HG03521 (cell line): ENCODE results near the gene UTP14A.

Source experiments
- ATAC-seq: cut with Tn5 transposase; IDR thresholded peaks from one replicate; pipeline ENCODE4 v1.9.1; 2021; ENCODE audit warnings: mild to moderate bottlenecking, moderate library complexity; ENCODE audit not compliant: unreplicated experiment

UTP14A gene

DNA sequence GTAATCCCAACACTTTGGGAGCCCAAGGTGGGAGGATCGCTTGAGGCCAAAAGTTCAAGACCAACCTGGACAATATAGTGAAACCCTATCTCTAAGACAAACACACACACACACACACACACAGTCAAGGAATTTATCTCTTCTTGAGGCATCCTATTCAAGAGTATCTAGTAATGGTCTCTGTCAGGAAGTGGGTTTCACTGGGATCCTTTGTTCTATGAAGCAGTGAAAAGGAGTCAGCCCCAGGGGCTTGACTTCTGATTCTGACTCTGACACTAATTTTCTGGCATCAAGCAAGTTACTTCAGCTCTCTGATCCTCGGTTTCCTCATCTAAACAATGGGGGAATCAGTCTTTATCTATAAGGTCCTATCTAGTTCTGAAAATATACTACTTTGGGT is 34.8 kb downstream of the UTP14A start:
- no peak for ATAC-seq

- ATAC-seq: no peak
Observed at GRCh38 chrX:129945131-129945530, 39.2 kb downstream of the UTP14A start.

- no peak for ATAC-seq
Observed at GRCh38 chrX:129953334-129953648, 47.3 kb downstream of the UTP14A start.

DNA sequence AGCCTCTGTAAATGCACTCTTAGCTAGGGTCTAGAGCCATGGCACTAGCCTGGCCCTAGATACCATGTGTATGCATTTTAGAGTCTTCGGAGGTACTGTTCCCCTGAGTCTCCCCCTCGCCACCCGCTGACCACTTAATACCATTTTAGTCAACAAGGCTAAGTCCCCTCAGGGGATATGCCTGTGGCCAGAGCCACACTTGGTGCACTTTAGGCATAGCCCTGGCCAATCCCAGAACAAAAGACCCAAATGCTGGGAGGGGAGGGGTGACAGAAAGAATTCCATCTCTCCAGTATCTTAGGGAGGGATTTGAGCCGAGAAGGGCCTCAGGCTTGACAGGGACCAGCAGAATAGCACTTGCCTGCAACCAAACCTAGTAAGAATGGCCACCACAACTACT is 47.9 kb downstream of the UTP14A start:
- ATAC-seq: no peak

- no peak for ATAC-seq
Observed at GRCh38 chrX:129954804-129955203, 48.8 kb downstream of the UTP14A start.

- ATAC-seq: no peak
Observed at GRCh38 chrX:129955682-129956081, 49.7 kb downstream of the UTP14A start.

GRCh38 chrX:129956145-129956544 is 50.2 kb downstream of the UTP14A start:
- no peak for ATAC-seq

DNA sequence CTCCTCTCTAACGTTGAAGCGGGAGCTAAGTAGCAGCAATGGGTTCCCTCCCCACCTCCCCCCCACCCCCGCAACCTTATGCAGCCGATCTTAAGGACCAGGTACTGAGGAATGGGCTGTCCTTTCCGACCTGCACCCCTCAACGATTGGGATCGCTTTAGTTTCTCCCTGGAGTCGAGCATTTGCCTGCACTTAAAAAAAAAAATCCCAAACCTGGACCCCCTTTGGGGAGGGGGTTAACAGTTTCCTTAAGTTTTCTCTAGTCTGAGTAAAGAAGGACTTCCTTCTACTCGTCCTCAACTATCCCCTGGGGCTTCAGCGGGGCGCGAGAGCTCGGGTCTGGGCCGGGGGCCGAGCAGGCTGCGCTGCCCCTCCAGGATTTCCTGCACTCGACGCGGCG is 50.8 kb downstream of the UTP14A start:
- ATAC-seq: no peak

GRCh38 chrX:129957241-129958082 is 51.5 kb downstream of the UTP14A start:
- peak; percentile 64 for ATAC-seq

GRCh38 chrX:129958083-129958465 is 52.1 kb downstream of the UTP14A start:
- no peak for ATAC-seq

- no peak for ATAC-seq
Observed at GRCh38 chrX:129958814-129959492, 53.0 kb downstream of the UTP14A start.

GRCh38 chrX:129959493-129959832 is 53.5 kb downstream of the UTP14A start:
- ATAC-seq: no peak

DNA sequence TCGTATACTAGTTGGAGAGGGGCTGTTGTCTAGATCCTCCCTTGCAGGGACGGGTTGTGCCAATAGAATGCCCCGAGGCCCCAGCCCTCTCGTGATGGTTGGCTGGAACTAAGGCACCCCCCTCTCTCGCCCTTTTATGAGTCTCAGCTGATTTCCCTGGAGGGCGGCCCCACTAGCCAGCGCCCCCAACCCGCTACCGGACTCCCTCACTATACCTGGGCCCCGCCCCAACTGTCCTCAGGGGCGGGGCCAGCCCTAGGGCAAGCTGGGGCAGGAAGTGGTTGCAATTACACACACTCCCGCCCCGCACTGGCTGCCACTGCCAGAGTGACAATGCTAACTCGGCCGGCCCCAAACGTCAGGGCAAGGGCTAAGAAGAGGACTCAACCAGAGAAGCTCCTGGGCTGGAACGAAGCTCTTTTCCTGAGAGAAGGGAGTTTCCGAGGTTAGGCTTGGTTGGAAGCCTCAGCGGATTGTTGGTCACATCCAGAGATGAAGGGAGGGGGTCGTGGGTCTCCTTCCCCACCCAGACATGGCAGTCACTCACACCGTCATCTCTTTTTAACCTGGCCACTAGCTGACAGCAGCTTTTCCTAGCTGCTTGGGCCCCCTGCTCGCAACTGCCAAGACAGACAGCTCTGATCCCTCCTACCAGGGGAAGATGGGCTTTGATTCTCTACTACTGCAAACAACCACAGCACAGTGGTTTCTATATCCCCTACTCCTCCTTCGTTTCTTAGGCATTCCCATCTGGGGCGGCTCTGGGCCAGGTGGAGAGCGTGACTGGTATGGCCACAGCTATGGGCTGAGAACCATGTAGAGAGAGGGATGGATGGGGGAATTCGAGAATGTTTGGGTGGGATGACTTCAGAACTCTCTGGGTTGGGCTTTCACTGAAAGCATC is 55.5 kb downstream of the UTP14A start:
- ATAC-seq: peak; percentile 92

DNA sequence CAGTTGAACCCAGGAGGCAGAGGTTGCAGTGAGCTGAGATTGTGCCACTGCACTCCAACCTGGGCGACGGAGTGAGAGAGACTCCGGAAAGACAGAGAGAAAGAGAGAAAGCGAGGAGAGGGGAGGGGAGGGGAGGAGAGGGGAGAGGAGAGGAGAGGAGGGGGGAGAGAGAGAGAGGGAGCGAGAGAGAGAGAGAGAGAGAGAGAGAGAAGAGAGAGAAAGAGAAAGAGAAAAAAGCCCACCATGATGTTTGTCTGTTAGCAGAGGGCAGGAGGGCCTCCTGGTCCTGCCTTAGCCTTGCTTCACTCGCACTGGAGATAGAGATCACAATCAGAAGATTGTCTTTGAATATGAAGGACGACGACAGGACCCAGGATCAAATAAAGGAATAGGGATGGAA is 57.8 kb downstream of the UTP14A start:
- no peak for ATAC-seq

DNA sequence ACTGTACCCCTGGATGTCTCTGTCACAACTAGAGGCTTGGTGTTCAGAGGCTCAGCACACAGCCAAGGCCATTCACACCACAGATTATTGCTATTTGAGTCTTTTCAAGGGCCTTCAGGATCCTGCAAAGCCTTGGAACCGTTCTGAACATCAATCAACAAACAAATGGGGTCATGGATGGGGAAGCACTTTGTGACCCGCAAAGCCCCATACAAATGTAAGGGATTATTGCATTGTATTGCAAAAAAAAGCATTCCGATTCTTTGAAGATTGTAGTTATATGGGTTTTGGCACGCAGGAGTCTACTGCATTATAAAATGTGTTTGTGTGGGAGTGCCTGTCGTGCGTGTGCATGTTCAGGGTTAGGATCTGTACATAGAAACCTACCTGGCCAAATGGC is 59.2 kb downstream of the UTP14A start:
- ATAC-seq: no peak

DNA sequence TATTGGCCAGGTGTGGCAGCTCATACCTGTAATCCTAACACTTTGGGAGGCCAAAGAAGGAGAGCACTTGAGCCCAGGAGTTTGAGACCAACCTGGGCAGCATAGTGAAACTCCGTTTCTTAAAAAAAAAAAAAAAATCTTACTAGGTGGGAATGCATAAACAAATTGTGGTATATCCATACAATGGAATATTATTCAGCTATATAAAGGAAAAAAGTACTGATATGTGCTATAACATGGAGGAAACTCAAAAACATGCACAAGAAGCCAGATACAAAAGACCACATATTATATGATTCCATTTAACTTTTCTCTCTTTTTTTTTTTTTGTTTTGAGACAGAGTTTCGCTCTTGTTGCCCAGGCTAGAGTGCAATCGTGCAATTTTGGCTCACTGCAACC is 63.0 kb downstream of the UTP14A start:
- no peak for ATAC-seq

DNA sequence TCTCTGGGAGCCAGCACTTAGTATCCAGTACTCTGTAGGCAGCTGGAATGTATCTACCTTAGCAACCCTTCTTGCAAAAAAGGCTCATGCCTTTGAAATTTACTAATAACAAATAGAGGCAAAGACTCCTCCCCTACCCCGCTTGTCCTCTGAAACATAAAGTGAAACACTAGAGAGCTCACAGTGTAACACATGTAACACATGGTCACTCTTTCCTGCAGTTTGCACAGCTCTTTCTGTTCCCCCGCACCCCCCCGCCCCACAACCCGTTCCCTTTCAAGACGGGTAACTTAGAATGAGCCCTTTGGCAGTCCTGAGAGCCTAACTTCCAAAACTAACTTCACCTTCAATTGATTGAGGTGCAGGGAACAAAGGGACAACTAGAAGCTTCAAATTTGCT is 70.5 kb downstream of the UTP14A start:
- ATAC-seq: no peak
